ENCODE data around the gene CORIN.
A peak's percentile ranks its signal among the peaks of the same experiment; 100 is the strongest.

The CORIN gene

GRCh38 chr4:47837908-47838294, at the start of gene CORIN:
TSS of gene CORIN (minus strand) at chr4:47838067. CDS start at chr4:47837949, 118 bp downstream.
- DNase-seq (ENCODE audit: low read depth): no peak

- no peak for DNase-seq (ENCODE audit: low read depth)
Observed at GRCh38 chr4:47882228-47882627, 44.4 kb upstream of the CORIN start.

- no peak for DNase-seq (ENCODE audit: low read depth)
Observed at GRCh38 chr4:47879458-47879857, 41.6 kb upstream of the CORIN start.

- no peak for DNase-seq (ENCODE audit: low read depth)
Observed at GRCh38 chr4:47876784-47877546, 39.1 kb upstream of the CORIN start.

GRCh38 chr4:47876310-47876709, 38.4 kb upstream of the CORIN start:
- DNase-seq (ENCODE audit: low read depth): peak; percentile 15

GRCh38 chr4:47873877-47874541, 36.1 kb upstream of the CORIN start:
- DNase-seq (ENCODE audit: low read depth): no peak

- no peak for DNase-seq (ENCODE audit: low read depth)
Observed at GRCh38 chr4:47863486-47863885, 25.6 kb upstream of the CORIN start.

- peak; percentile 21 for DNase-seq (ENCODE audit: low read depth)
Observed at GRCh38 chr4:47862297-47862696, 24.4 kb upstream of the CORIN start.

GRCh38 chr4:47860305-47860704, 22.4 kb upstream of the CORIN start:
- DNase-seq (ENCODE audit: low read depth): no peak

GRCh38 chr4:47858006-47858405, 20.1 kb upstream of the CORIN start:
- no peak for DNase-seq (ENCODE audit: low read depth)

- no peak for DNase-seq (ENCODE audit: low read depth)
Observed at GRCh38 chr4:47856713-47857112, 18.8 kb upstream of the CORIN start.

- peak; percentile 91 for DNase-seq (ENCODE audit: low read depth)
Observed at GRCh38 chr4:47855350-47855749, 17.5 kb upstream of the CORIN start.

GRCh38 chr4:47852136-47852535, 14.3 kb upstream of the CORIN start:
- peak; percentile 90 for DNase-seq (ENCODE audit: low read depth)

GRCh38 chr4:47849466-47849865, 11.6 kb upstream of the CORIN start:
- no peak for DNase-seq (ENCODE audit: low read depth)

GRCh38 chr4:47848041-47848440, 10.2 kb upstream of the CORIN start:
- DNase-seq (ENCODE audit: low read depth): no peak

- no peak for DNase-seq (ENCODE audit: low read depth)
Observed at GRCh38 chr4:47842985-47843384, 5.1 kb upstream of the CORIN start.

- no peak for DNase-seq (ENCODE audit: low read depth)
Observed at GRCh38 chr4:47840291-47840690, 2.4 kb upstream of the CORIN start.

- DNase-seq (ENCODE audit: low read depth): peak; percentile 76
Observed at GRCh38 chr4:47839259-47839658, 1.4 kb upstream of the CORIN start.

- DNase-seq (ENCODE audit: low read depth): no peak
Observed at GRCh38 chr4:47838445-47838844, 578 bp upstream of the CORIN start.

- DNase-seq (ENCODE audit: low read depth): no peak
Observed at GRCh38 chr4:47837094-47837907, 566 bp downstream of the CORIN start.

GRCh38 chr4:47836641-47837093, 1.2 kb downstream of the CORIN start:
- DNase-seq (ENCODE audit: low read depth): peak; percentile 83

- DNase-seq (ENCODE audit: low read depth): no peak
Observed at GRCh38 chr4:47835494-47835893, 2.4 kb downstream of the CORIN start.

Data from fibroblast of gingiva (primary cell).